Fibroblast of peridontal ligament (primary cell): Measurements from ENCODE around the gene COG5.
A peak's percentile ranks its signal among the peaks of the same experiment; 100 is the strongest.

Experiments
- DNase-seq: peaks from one replicate; pipeline ENCODE4 v3.0.0-alpha.2; 2010; ENCODE audit errors: extremely low read depth

COG5 gene

GRCh38 chr7:107394276-107394675 lies 169.4 kb downstream of the COG5 start:
- DNase-seq: peak; percentile 92

- peak; percentile 39 for DNase-seq
Observed at GRCh38 chr7:107392830-107393229, 170.9 kb downstream of the COG5 start.

GRCh38 chr7:107390916-107391315 lies 172.8 kb downstream of the COG5 start:
- no peak for DNase-seq

- no peak for DNase-seq
Observed at GRCh38 chr7:107388604-107389003, 175.1 kb downstream of the COG5 start.

GRCh38 chr7:107387573-107388219 lies 176.0 kb downstream of the COG5 start:
- DNase-seq: peak; percentile 100

GRCh38 chr7:107387128-107387527 lies 176.6 kb downstream of the COG5 start:
- DNase-seq: peak; percentile 80

GRCh38 chr7:107386548-107387102 lies 177.1 kb downstream of the COG5 start:
- DNase-seq: peak; percentile 70

- DNase-seq: no peak
Observed at GRCh38 chr7:107384025-107384424, 179.7 kb downstream of the COG5 start.

- DNase-seq: no peak
Observed at GRCh38 chr7:107383203-107383602, 180.5 kb downstream of the COG5 start.

GRCh38 chr7:107381453-107381852 lies 182.3 kb downstream of the COG5 start:
- no peak for DNase-seq

- no peak for DNase-seq
Observed at GRCh38 chr7:107373354-107373753, 190.4 kb downstream of the COG5 start.

- peak; percentile 82 for DNase-seq
Observed at GRCh38 chr7:107372298-107372697, 191.4 kb downstream of the COG5 start.

GRCh38 chr7:107370816-107371215 lies 192.9 kb downstream of the COG5 start:
- DNase-seq: no peak

GRCh38 chr7:107364787-107365186 lies 198.9 kb downstream of the COG5 start:
- no peak for DNase-seq

GRCh38 chr7:107359520-107360316 lies 204.0 kb downstream of the COG5 start:
- DNase-seq: no peak

GRCh38 chr7:107355616-107356015 lies 208.1 kb downstream of the COG5 start:
- DNase-seq: peak; percentile 55

- DNase-seq: no peak
Observed at GRCh38 chr7:107354640-107355039, 209.1 kb downstream of the COG5 start.

GRCh38 chr7:107353701-107354100 lies 210.0 kb downstream of the COG5 start:
- DNase-seq: peak; percentile 44

- no peak for DNase-seq
Observed at GRCh38 chr7:107345898-107346297, 217.8 kb downstream of the COG5 start.

GRCh38 chr7:107344799-107345198 lies 218.9 kb downstream of the COG5 start:
- DNase-seq: no peak

- DNase-seq: no peak
Observed at GRCh38 chr7:107344286-107344685, 219.4 kb downstream of the COG5 start.

- no peak for DNase-seq
Observed at GRCh38 chr7:107338080-107338479, 225.6 kb downstream of the COG5 start.
